ENCODE results near the gene ATG13. TPM values are rescaled to one million over a fixed set of nuclear protein-coding genes. Genes with fewer than 3 reads are reported as not detected.
"Not testable (repeated sequence)": the region's sequence is repeated elsewhere in the genome, so short reads cannot be mapped to it uniquely, and the experiment has no call there.

The ATG13 gene
- total RNA-seq, 5 donors from 2014 or later (not counting 1 experiment from before 2014, with no cell fraction given): 91.8 to 115 (median 102) TPM

DNA sequence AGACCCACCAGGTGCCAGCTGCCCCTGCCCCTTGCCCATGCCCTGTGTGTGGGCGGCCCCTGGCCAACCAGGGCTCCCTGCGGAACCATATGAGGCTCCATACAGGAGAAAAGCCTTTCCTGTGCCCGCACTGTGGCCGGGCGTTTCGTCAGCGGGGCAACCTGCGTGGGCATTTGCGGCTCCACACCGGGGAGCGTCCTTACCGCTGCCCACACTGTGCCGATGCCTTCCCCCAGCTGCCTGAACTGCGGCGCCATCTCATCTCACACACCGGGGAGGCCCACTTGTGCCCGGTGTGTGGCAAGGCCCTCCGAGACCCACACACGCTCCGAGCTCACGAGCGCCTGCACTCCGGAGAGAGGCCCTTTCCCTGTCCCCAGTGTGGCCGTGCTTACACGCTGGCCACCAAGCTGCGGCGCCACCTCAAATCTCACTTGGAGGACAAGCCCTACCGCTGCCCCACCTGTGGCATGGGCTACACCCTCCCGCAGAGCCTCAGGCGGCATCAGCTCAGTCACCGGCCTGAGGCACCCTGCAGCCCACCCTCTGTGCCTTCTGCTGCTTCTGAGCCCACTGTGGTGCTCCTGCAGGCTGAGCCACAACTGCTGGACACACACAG lies 87.8 kb downstream of the ATG13 start:
- Histone ChIP-seq H3K27ac (ENCODE audit: low read length) (no peak overlapping the region), H3K27me3 (replicated peaks in 1 of 2; ENCODE audit: control insufficient read depth in 2 of 2, extremely low read depth in 1 of 2, insufficient read depth in 2 of 2, low read length in 1 of 2) (no peaks in the 10 kb centered on the region), H3K4me1 (ENCODE audit: control insufficient read depth in 1 of 2, extremely low read depth in 1 of 2, insufficient read depth in 2 of 2, low read length in 2 of 2) (peaks cover 12 to 19% of the 10 kb centered on the region in 2 experiments), H3K9me3 (no peaks in the 10 kb centered on the region), H3K4me3 (ENCODE audit: control insufficient read depth in 1 of 2, extremely low read depth in 1 of 2, low read length in 1 of 2) (no peak overlapping the region), H3K36me3 (ENCODE audit: control insufficient read depth in 2 of 2, extremely low read depth in 1 of 2, insufficient read depth in 1 of 2, low read length in 1 of 2) (peaks cover 18 to 57% of the 10 kb centered on the region in 2 donors)
- WGBS (ENCODE audit: insufficient coverage): 97% methylated on average over 30 of the region's 31 CpGs
- ATAC-seq (replicated peaks in 1 of 4): no peak
- Mint-ChIP-seq H3K9me3 (no peaks in the 10 kb centered on the region), H3K27ac (no peak overlapping the region), H3K4me3 (no peak overlapping the region), H3K27me3 (no peaks in the 10 kb centered on the region), H3K36me3 (peaks cover 51% of the 10 kb centered on the region), H3K4me1 (peaks cover 25 to 42% (median 32%) of the 10 kb centered on the region in 3 donors)
- no peak for DNase-seq
- POLR2A ChIA-PET: no interaction called here
- CTCF ChIA-PET: no interaction called here

DNA sequence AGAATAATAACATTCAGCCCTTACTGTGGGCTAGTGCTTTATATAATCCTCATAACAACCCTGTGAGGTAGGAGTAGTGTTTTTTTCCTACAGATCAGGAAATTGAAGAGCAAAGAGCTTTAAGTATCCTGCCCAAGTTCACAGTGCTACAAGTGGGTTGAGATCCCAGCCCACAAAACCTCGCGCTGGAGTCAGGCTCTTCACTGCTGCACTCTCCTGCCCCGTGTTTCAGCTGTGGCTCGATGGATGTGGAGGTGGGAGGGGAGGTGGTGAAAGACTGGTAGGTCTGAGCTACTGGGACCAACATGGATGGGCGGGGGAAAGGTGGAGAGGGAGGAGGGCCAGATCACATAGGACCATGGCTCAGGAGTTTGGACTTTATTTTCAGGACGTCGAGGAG lies 89.5 kb downstream of the ATG13 start:
- Mint-ChIP-seq H3K27me3 (no peaks in the 10 kb centered on the region), H3K4me3 (no peak overlapping the region), H3K4me1 (peaks cover 14 to 29% (median 19%) of the 10 kb centered on the region in 3 donors), H3K27ac (no peak overlapping the region), H3K36me3 (peaks cover 46% of the 10 kb centered on the region), H3K9me3 (no peaks in the 10 kb centered on the region)
- ChIA-PET POLR2A (interaction anchor here in 1 of 2 donors (0.6 kb wide), 1 partner anchor 501 kb away, joined by 3 read pairs; no protein-coding TSS in a partner anchor), CTCF (no interaction called here)
- peaks cover 18 to 55% of the 10 kb centered on the region in 2 donors for H3K36me3 ChIP-seq (ENCODE audit: control insufficient read depth in 2 of 2, extremely low read depth in 1 of 2, insufficient read depth in 1 of 2, low read length in 1 of 2)
- H3K4me3 ChIP-seq (ENCODE audit: control insufficient read depth in 1 of 2, extremely low read depth in 1 of 2, low read length in 1 of 2): no peak overlapping the region
- H3K9me3 ChIP-seq: no peaks in the 10 kb centered on the region
- DNase-seq: no peak
- ATAC-seq (replicated peaks in 1 of 4): no peak
- H3K27ac ChIP-seq (ENCODE audit: low read length): no peak overlapping the region
- peaks cover 7 to 10% of the 10 kb centered on the region in 2 experiments for H3K4me1 ChIP-seq (ENCODE audit: control insufficient read depth in 1 of 2, extremely low read depth in 1 of 2, insufficient read depth in 2 of 2, low read length in 2 of 2)
- H3K27me3 ChIP-seq (replicated peaks in 1 of 2; ENCODE audit: control insufficient read depth in 2 of 2, extremely low read depth in 1 of 2, insufficient read depth in 2 of 2, low read length in 1 of 2): no peaks in the 10 kb centered on the region
- WGBS (ENCODE audit: insufficient coverage): 97% methylated on average over 6 of the region's 7 CpGs

DNA sequence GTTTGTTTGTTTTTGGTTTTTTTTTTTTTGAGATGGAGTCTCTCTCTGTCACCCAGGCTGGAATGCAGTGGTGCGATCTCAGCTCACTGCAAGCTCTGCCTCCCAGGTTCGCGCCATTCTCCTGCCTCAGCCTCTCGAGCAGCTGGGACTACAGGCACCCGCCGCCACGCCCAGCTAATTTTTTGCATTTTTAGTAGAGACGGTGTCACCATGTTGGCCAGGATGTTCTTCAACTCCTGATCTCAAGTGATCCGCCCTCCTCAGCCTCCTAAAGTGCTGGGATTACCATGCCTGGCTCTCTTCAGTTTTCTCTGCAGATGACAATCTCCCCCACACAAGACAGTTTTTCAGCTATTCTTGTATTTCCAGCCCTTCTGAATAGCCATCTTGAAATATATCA lies 92.0 kb downstream of the ATG13 start:
- peaks cover 28% of the 10 kb centered on the region for H3K36me3 Mint-ChIP-seq
- H3K27ac Mint-ChIP-seq; H3K9me3 ChIP-seq; POLR2A ChIA-PET; H3K9me3 Mint-ChIP-seq; H3K4me3 Mint-ChIP-seq; DNase-seq; ATAC-seq (replicated peaks in 1 of 4); H3K27me3 Mint-ChIP-seq; H3K4me1 ChIP-seq (ENCODE audit: control insufficient read depth in 1 of 2, extremely low read depth in 1 of 2, insufficient read depth in 2 of 2, low read length in 2 of 2); CTCF ChIA-PET; H3K27me3 ChIP-seq (replicated peaks in 1 of 2; ENCODE audit: control insufficient read depth in 2 of 2, extremely low read depth in 1 of 2, insufficient read depth in 2 of 2, low read length in 1 of 2); H3K27ac ChIP-seq (ENCODE audit: low read length); H3K4me3 ChIP-seq (ENCODE audit: control insufficient read depth in 1 of 2, extremely low read depth in 1 of 2, low read length in 1 of 2): not testable (repeated sequence)
- H3K36me3 ChIP-seq (ENCODE audit: control insufficient read depth in 2 of 2, extremely low read depth in 1 of 2, insufficient read depth in 1 of 2, low read length in 1 of 2): peaks cover 12 to 34% of the 10 kb centered on the region in 2 donors
- peaks cover 0 to 12% (median 4%) of the 10 kb centered on the region in 3 donors for H3K4me1 Mint-ChIP-seq
- 94% methylated on average over 6 of the region's 9 CpGs for WGBS (ENCODE audit: insufficient coverage)

DNA sequence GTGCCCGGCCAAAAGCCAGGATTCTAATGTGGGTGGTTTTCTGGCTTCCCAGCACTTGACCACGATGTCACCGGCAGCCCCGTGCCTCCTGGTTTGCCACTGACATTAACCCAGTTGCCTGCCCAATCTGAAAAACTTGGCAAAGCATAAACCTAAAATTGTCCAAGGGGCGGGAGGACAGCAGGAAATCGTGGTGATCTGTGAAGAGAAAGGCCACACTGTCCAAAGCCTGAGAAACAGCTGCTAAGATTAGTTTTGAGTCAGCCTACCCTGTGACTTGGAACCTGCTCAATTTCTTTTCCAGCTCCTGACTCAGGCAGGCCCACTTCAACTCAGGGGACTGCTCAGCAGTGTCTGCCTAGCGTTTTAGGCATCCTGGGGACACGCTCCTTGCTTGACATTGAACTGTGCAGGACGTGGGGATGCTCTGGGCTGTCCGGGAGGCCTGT lies 93.5 kb downstream of the ATG13 start:
- ChIA-PET CTCF (interaction anchor here in 1 of 2 donors (0.7 kb wide), 1 partner anchor 36 kb away, joined by 6 read pairs; no protein-coding TSS in a partner anchor), POLR2A (no interaction called here)
- Mint-ChIP-seq H3K36me3 (peaks cover 20% of the 10 kb centered on the region), H3K4me3 (no peak overlapping the region), H3K27me3 (no peaks in the 10 kb centered on the region), H3K9me3 (no peaks in the 10 kb centered on the region), H3K27ac (no peak overlapping the region), H3K4me1 (peaks cover 0 to 12% (median 4%) of the 10 kb centered on the region in 3 donors)
- Histone ChIP-seq H3K4me1 (ENCODE audit: control insufficient read depth in 1 of 2, extremely low read depth in 1 of 2, insufficient read depth in 2 of 2, low read length in 2 of 2) (no peaks in the 10 kb centered on the region), H3K36me3 (ENCODE audit: control insufficient read depth in 2 of 2, extremely low read depth in 1 of 2, insufficient read depth in 1 of 2, low read length in 1 of 2) (peaks cover 3 to 19% of the 10 kb centered on the region in 2 donors), H3K27me3 (replicated peaks in 1 of 2; ENCODE audit: control insufficient read depth in 2 of 2, extremely low read depth in 1 of 2, insufficient read depth in 2 of 2, low read length in 1 of 2) (no peaks in the 10 kb centered on the region), H3K9me3 (no peaks in the 10 kb centered on the region), H3K4me3 (ENCODE audit: control insufficient read depth in 1 of 2, extremely low read depth in 1 of 2, low read length in 1 of 2) (no peak overlapping the region), H3K27ac (ENCODE audit: low read length) (no peak overlapping the region)
- 91% methylated on average over 8 of the region's 10 CpGs for WGBS (ENCODE audit: insufficient coverage)
- ATAC-seq (replicated peaks in 1 of 4): no peak
- no peak for DNase-seq

DNA sequence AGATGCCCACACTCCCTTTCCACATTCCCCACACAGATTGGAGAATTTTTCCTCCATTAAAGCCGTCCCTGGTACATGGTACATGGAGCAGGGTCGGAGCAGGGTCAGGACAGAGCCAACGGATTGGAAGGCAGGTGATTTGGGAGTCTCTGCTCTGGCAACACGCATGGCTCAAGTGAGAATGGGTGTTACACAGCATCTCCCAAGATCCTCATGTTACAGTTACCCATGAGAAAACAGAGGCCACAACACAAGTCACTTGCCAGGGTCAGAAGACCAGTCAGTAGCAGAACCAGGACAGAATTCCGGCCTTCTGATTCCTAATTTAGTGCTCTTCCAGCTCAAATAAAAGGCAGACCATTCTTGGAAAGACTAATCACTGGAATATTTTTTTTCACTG lies 94.0 kb downstream of the ATG13 start:
- no peak overlapping the region for H3K27ac ChIP-seq (ENCODE audit: low read length)
- H3K27ac Mint-ChIP-seq: no peak overlapping the region
- H3K9me3 ChIP-seq: no peaks in the 10 kb centered on the region

DNA sequence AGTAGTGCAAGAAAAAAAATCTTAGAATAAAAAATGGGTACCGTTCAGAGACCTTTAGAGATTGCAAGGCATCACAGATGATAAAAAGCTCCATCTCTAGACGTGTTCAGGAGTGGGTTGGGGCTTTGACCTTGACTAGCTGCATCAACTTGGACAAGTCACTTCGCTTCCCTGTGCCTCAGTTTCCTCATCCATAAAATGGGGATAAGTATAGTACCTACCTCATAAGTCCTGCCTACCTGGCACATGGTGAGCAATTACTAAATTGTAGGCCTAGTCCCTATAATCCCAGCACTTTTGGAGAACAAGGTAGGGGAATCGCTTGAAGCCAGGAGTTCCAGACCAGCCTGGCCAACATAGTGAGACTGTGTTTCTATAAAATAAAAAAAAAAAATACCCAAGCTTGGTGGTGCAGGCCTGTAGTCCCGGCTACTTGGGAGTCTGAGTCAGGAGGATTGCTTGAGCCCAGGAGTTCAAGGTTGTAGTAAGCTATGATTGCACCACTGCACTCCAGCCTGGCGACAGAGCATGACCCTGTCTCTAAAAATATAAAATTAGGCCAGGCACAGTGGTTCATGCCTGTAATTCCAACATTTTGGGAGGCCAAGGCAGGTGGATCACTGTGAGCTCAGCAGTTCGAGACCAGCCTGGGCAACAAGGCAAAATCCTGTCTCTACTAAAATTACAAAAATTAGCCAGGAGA lies 95.7 kb downstream of the ATG13 start:
- no peaks in the 10 kb centered on the region for H3K9me3 ChIP-seq
- H3K27ac Mint-ChIP-seq: no peak overlapping the region
- DNase-seq (no peak), ATAC-seq (replicated peaks in 1 of 4) (no peak)
- peaks cover under 1% of the 10 kb centered on the region in 3 donors for H3K4me1 Mint-ChIP-seq
- no peak overlapping the region for H3K4me3 ChIP-seq (ENCODE audit: control insufficient read depth in 1 of 2, extremely low read depth in 1 of 2, low read length in 1 of 2)
- ChIA-PET POLR2A (interaction anchor here in 1 of 2 donors (0.7 kb wide), 1 partner anchor 29 kb away, joined by 3 read pairs; no protein-coding TSS in a partner anchor), CTCF (interaction anchor here in 1 of 2 donors (0.5 kb wide), 1 partner anchor 287 kb away, joined by 3 read pairs; no protein-coding TSS in a partner anchor)
- H3K9me3 Mint-ChIP-seq: no peaks in the 10 kb centered on the region
- H3K36me3 Mint-ChIP-seq: peaks cover 6% of the 10 kb centered on the region
- no peaks in the 10 kb centered on the region for H3K27me3 Mint-ChIP-seq
- no peaks in the 10 kb centered on the region for H3K27me3 ChIP-seq (replicated peaks in 1 of 2; ENCODE audit: control insufficient read depth in 2 of 2, extremely low read depth in 1 of 2, insufficient read depth in 2 of 2, low read length in 1 of 2)
- WGBS (ENCODE audit: insufficient coverage): 100% methylated on average over 2 of the region's 7 CpGs
- peaks cover 0 to 4% of the 10 kb centered on the region in 2 experiments for H3K4me1 ChIP-seq (ENCODE audit: control insufficient read depth in 1 of 2, extremely low read depth in 1 of 2, insufficient read depth in 2 of 2, low read length in 2 of 2)
- H3K36me3 ChIP-seq (ENCODE audit: control insufficient read depth in 2 of 2, extremely low read depth in 1 of 2, insufficient read depth in 1 of 2, low read length in 1 of 2): peaks cover 0 to 2% of the 10 kb centered on the region in 2 donors
- H3K4me3 Mint-ChIP-seq: no peak overlapping the region
- H3K27ac ChIP-seq (ENCODE audit: low read length): no peak overlapping the region

More for the DNA sequence above, 94.0 kb downstream of the ATG13 start:
- H3K4me3 Mint-ChIP-seq: no peak overlapping the region
- ChIA-PET CTCF (no interaction called here), POLR2A (no interaction called here)
- Histone ChIP-seq H3K36me3 (ENCODE audit: control insufficient read depth in 2 of 2, extremely low read depth in 1 of 2, insufficient read depth in 1 of 2, low read length in 1 of 2) (peaks cover 3 to 16% of the 10 kb centered on the region in 2 donors), H3K4me1 (ENCODE audit: control insufficient read depth in 1 of 2, extremely low read depth in 1 of 2, insufficient read depth in 2 of 2, low read length in 2 of 2) (no peaks in the 10 kb centered on the region), H3K4me3 (ENCODE audit: control insufficient read depth in 1 of 2, extremely low read depth in 1 of 2, low read length in 1 of 2) (no peak overlapping the region), H3K27me3 (replicated peaks in 1 of 2; ENCODE audit: control insufficient read depth in 2 of 2, extremely low read depth in 1 of 2, insufficient read depth in 2 of 2, low read length in 1 of 2) (no peaks in the 10 kb centered on the region)
- ATAC-seq (replicated peaks in 1 of 4) (no peak), DNase-seq (no peak)
- H3K36me3 Mint-ChIP-seq: peaks cover 20% of the 10 kb centered on the region
- no peaks in the 10 kb centered on the region for H3K27me3 Mint-ChIP-seq
- 91% methylated on average over 4 of the region's 5 CpGs for WGBS (ENCODE audit: insufficient coverage)
- H3K4me1 Mint-ChIP-seq: peaks cover 0 to 12% (median 4%) of the 10 kb centered on the region in 3 donors
- no peaks in the 10 kb centered on the region for H3K9me3 Mint-ChIP-seq
